HG03139 (cell line): Measurements from ENCODE around the gene DCHS1.
"Not testable (repeated sequence)": the region's sequence is repeated elsewhere in the genome, so short reads cannot be mapped to it uniquely, and the experiment has no call there.

Source experiments
- ATAC-seq: cut with Tn5 transposase; IDR thresholded peaks from one replicate; pipeline ENCODE4 v1.9.1; 2021; ENCODE audit not compliant: unreplicated experiment

The DCHS1 gene

GRCh38 chr11:6655790-6656583, at the start of gene DCHS1:
Gene DCHS1, minus strand, starts transcription at chr11:6655809. Its CDS starts 14,196 bp downstream, at chr11:6641613.
- ATAC-seq, result no peak

- no peak for ATAC-seq
Observed at GRCh38 chr11:6703247-6704063, 47.8 kb upstream of the DCHS1 start.

GRCh38 chr11:6701955-6702354, 46.3 kb upstream of the DCHS1 start:
- ATAC-seq, result not testable (repeated sequence)

GRCh38 chr11:6695377-6695776, 39.8 kb upstream of the DCHS1 start:
- ATAC-seq, result no peak

- no peak for ATAC-seq
Observed at GRCh38 chr11:6694229-6694535, 38.6 kb upstream of the DCHS1 start.

- ATAC-seq, result no peak
Observed at GRCh38 chr11:6693342-6694228, 38.0 kb upstream of the DCHS1 start.

- ATAC-seq, result no peak
Observed at GRCh38 chr11:6692128-6692527, 36.5 kb upstream of the DCHS1 start.

GRCh38 chr11:6690431-6691132, 35.0 kb upstream of the DCHS1 start:
- not testable (repeated sequence) for ATAC-seq

GRCh38 chr11:6687876-6688275, 32.3 kb upstream of the DCHS1 start:
- ATAC-seq, result no peak

- no peak for ATAC-seq
Observed at GRCh38 chr11:6686006-6686405, 30.4 kb upstream of the DCHS1 start.

GRCh38 chr11:6684068-6684467, 28.5 kb upstream of the DCHS1 start:
- ATAC-seq, result not testable (repeated sequence)

- peak; percentile 94 for ATAC-seq
Observed at GRCh38 chr11:6682936-6683861, 27.6 kb upstream of the DCHS1 start, which contains the start of gene MRPL17. Gene MRPL17, minus strand, starts transcription at chr11:6683340. Its CDS starts 44 bp downstream, at chr11:6683296.

GRCh38 chr11:6682591-6682935, 27.0 kb upstream of the DCHS1 start:
- peak; percentile 2 for ATAC-seq

- ATAC-seq, result no peak
Observed at GRCh38 chr11:6681949-6682348, 26.3 kb upstream of the DCHS1 start.

- ATAC-seq, result no peak
Observed at GRCh38 chr11:6681505-6681904, 25.9 kb upstream of the DCHS1 start.

- ATAC-seq, result no peak
Observed at GRCh38 chr11:6677018-6677417, 21.4 kb upstream of the DCHS1 start.

- ATAC-seq, result no peak
Observed at GRCh38 chr11:6674862-6675261, 19.3 kb upstream of the DCHS1 start.

GRCh38 chr11:6674219-6674597, 18.6 kb upstream of the DCHS1 start:
- no peak for ATAC-seq

- no peak for ATAC-seq
Observed at GRCh38 chr11:6673523-6674218, 18.1 kb upstream of the DCHS1 start.
